ENCODE results near the gene OLFML1. TPM values are rescaled to one million over a fixed set of nuclear protein-coding genes. Genes with fewer than 3 reads are reported as not detected.

Gene OLFML1
- total and polyA plus RNA-seq, 2 donors (not counting 3 experiments of a cell fraction or from before 2014, with no cell fraction given) = not detected

DNA sequence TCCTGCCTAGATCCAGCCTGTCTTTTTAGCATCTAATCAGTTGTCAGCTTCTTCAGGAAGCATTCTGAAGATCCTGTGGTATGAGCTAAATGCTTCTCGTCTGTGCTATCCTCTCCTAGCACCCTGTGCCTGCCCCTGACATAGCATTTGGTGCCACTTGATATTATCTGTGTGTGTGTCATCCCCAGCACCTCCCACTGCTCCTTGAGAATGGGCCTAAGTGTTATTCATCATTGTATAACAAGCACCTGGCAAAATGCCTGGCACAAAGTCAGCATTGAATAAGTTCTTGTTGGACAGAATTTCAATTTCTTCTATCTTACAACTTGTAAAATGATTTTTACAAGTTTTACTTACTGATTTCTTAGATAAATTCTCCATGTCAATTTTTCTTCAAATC is 28.1 kb upstream of the OLFML1 start:
- Histone ChIP-seq H3K27me3 (ENCODE audit: control insufficient read depth in 2 of 2, insufficient read depth in 2 of 2, low read length in 2 of 2) (peaks cover 0 to 2% of the 10 kb centered on the region in 2 experiments), H3K9me1 (replicated peaks; ENCODE audit: control insufficient read depth, extremely low read depth, insufficient read depth, low read length) (no peaks in the 10 kb centered on the region), H3K36me3 (ENCODE audit: control insufficient read depth in 2 of 2, extremely low read depth in 1 of 2, insufficient read depth in 2 of 2, low read length in 2 of 2) (no peaks in the 10 kb centered on the region), H3K9me3 (replicated peaks; ENCODE audit: control insufficient read depth, insufficient read depth, low read length) (no peaks in the 10 kb centered on the region), H4K20me1 (replicated peaks; ENCODE audit: control insufficient read depth, extremely low read depth, insufficient read depth, low read length) (no peaks in the 10 kb centered on the region), H2AFZ (ENCODE audit: low read depth, low read length) (no peak overlapping the region), H3K4me2 (ENCODE audit: insufficient read depth, low read length) (no peak overlapping the region), H3K79me2 (ENCODE audit: control insufficient read depth, insufficient read depth, low read length) (no peaks in the 10 kb centered on the region), H3K4me1 (ENCODE audit: control insufficient read depth, extremely low read depth, insufficient read depth, low read length) (no peaks in the 10 kb centered on the region), H3K27ac (ENCODE audit: insufficient read depth, low read depth, low read length) (no peak overlapping the region), H3K9ac (replicated peaks; ENCODE audit: extremely low read depth, insufficient read depth, low read length) (no peak overlapping the region), H3K4me3 (replicated peaks in 1 of 3; ENCODE audit: insufficient read depth in 1 of 3, low read depth in 1 of 3, low read length in 3 of 3) (no peak overlapping the region)
- POLR2A ChIA-PET = no interaction called here
- no peak for DNase-seq (ENCODE audit: low read depth, low spot score)
- dilution Hi-C loops (cut with MboI; ENCODE audit: extremely low pct_ligation_motif_present, low sequenced_read_pairs) = no loop called here
- no peak for FAIRE-seq
- CTCF ChIA-PET = interaction anchor here (0.7 kb wide), 1 partner anchor 11 kb away, joined by 4 read pairs; no protein-coding TSS in a partner anchor
- no peak for TF ChIP-seq MAX (IDR thresholded peaks at IDR 0.05; ENCODE audit: insufficient read depth, insufficient read length)
- BruUV-seq (replicated peaks) = no TSS peak
- intact Hi-C loops (cut with micrococcal nuclease) = no loop called here

DNA sequence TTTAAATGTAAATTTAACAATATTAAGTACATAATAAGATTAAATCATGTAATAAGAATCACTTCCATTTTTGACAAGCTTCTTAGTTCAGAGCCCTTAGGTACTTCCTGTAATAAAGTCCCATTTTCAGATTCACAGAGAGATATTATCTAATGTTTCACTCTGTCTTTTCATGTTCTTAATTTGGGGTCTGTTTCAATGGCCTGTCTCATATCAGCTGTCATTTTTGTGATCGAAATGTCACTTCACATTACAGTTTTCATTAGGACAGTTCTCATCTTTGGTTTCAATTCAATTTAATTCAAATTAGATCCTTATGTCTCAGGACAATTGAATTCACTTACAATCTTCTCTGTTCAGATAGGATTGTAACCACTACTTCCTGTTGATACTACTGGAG is 22.6 kb upstream of the OLFML1 start:
- Histone ChIP-seq H3K27ac (ENCODE audit: insufficient read depth, low read depth, low read length) (no peak overlapping the region), H2AFZ (ENCODE audit: low read depth, low read length) (no peak overlapping the region), H3K4me1 (ENCODE audit: control insufficient read depth, extremely low read depth, insufficient read depth, low read length) (no peaks in the 10 kb centered on the region), H3K36me3 (ENCODE audit: control insufficient read depth in 2 of 2, extremely low read depth in 1 of 2, insufficient read depth in 2 of 2, low read length in 2 of 2) (no peaks in the 10 kb centered on the region), H3K9me3 (replicated peaks; ENCODE audit: control insufficient read depth, insufficient read depth, low read length) (no peaks in the 10 kb centered on the region), H3K9ac (replicated peaks; ENCODE audit: extremely low read depth, insufficient read depth, low read length) (no peak overlapping the region), H3K9me1 (replicated peaks; ENCODE audit: control insufficient read depth, extremely low read depth, insufficient read depth, low read length) (no peaks in the 10 kb centered on the region), H3K4me3 (replicated peaks in 1 of 3; ENCODE audit: insufficient read depth in 1 of 3, low read depth in 1 of 3, low read length in 3 of 3) (no peak overlapping the region), H4K20me1 (replicated peaks; ENCODE audit: control insufficient read depth, extremely low read depth, insufficient read depth, low read length) (no peaks in the 10 kb centered on the region), H3K27me3 (ENCODE audit: control insufficient read depth in 2 of 2, insufficient read depth in 2 of 2, low read length in 2 of 2) (no peaks in the 10 kb centered on the region), H3K4me2 (ENCODE audit: insufficient read depth, low read length) (no peak overlapping the region), H3K79me2 (ENCODE audit: control insufficient read depth, insufficient read depth, low read length) (no peaks in the 10 kb centered on the region)
- no peak for FAIRE-seq
- no TSS peak for BruUV-seq (replicated peaks)
- intact Hi-C loops (cut with micrococcal nuclease) = no loop called here
- DNase-seq (ENCODE audit: low read depth, low spot score) = no peak
- ChIA-PET CTCF (no interaction called here), POLR2A (no interaction called here)
- TF ChIP-seq POLR2AphosphoS5 (IDR thresholded peaks at IDR 0.05; ENCODE audit: insufficient read depth, low read depth, low read length) (no peak), EZH2 (IDR thresholded peaks at IDR 0.05; ENCODE audit: borderline replicate concordance, low read depth, low read length, severe bottlenecking) (no peak), GATA2 (IDR thresholded peaks at IDR 0.05; ENCODE audit: insufficient read depth, insufficient read length, low read depth, low read length) (no peak), POLR2A (IDR thresholded peaks at IDR 0.05; ENCODE audit: low read depth, low read length) (no peak)
- TF ChIP-seq, protein P1, sequence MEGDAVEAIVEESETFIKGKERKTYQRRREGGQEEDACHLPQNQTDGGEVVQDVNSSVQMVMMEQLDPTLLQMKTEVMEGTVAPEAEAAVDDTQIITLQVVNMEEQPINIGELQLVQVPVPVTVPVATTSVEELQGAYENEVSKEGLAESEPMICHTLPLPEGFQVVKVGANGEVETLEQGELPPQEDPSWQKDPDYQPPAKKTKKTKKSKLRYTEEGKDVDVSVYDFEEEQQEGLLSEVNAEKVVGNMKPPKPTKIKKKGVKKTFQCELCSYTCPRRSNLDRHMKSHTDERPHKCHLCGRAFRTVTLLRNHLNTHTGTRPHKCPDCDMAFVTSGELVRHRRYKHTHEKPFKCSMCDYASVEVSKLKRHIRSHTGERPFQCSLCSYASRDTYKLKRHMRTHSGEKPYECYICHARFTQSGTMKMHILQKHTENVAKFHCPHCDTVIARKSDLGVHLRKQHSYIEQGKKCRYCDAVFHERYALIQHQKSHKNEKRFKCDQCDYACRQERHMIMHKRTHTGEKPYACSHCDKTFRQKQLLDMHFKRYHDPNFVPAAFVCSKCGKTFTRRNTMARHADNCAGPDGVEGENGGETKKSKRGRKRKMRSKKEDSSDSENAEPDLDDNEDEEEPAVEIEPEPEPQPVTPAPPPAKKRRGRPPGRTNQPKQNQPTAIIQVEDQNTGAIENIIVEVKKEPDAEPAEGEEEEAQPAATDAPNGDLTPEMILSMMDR (IDR thresholded peaks at IDR 0.05; ENCODE audit: extremely low read depth in 1 of 2, insufficient read depth in 1 of 2, low read depth in 1 of 2, low read length in 2 of 2) = no peak
- dilution Hi-C loops (cut with MboI; ENCODE audit: extremely low pct_ligation_motif_present, low sequenced_read_pairs) = no loop called here
